Hippocampal formation (tissue), 2 donors: Measurements from ENCODE around the gene VAT1L.
"Not testable (repeated sequence)": the region's sequence is repeated elsewhere in the genome, so short reads cannot be mapped to it uniquely, and the experiment has no call there.

Source experiments
- DNase-seq, 2 donors: peaks; one replicate each; lab custom pipeline; 2025; lab: John Stamatoyannopoulos, UW

The VAT1L gene

GRCh38 chr16:77912617-77913016 lies 124.3 kb downstream of the VAT1L start:
- no peak for DNase-seq

GRCh38 chr16:77913738-77914253 lies 125.4 kb downstream of the VAT1L start:
- DNase-seq: no peak

- DNase-seq: no peak
Measured at GRCh38 chr16:77916111-77916510, 127.7 kb downstream of the VAT1L start.

DNA sequence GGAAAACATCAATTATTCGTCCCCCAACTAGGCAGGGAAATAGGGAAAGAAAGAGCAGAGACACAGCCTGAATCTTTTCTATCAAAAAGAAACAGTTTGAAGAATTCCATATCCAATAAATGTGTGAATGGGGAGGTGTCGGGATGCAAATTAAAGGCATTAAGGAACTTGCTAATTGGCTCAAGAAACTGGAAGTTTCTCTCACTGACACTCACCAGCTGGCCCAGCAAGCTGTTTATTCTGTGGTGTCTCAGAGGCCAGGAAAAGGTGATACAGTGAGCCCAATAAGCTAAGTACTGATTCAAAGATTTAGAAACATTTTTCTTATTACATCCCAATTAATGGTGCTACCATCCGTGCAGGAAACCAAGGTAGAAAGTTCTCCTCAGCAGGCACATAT lies 129.6 kb downstream of the VAT1L start:
- no peak for DNase-seq

- DNase-seq: no peak
Measured at GRCh38 chr16:77918809-77919707, 130.7 kb downstream of the VAT1L start.

DNA sequence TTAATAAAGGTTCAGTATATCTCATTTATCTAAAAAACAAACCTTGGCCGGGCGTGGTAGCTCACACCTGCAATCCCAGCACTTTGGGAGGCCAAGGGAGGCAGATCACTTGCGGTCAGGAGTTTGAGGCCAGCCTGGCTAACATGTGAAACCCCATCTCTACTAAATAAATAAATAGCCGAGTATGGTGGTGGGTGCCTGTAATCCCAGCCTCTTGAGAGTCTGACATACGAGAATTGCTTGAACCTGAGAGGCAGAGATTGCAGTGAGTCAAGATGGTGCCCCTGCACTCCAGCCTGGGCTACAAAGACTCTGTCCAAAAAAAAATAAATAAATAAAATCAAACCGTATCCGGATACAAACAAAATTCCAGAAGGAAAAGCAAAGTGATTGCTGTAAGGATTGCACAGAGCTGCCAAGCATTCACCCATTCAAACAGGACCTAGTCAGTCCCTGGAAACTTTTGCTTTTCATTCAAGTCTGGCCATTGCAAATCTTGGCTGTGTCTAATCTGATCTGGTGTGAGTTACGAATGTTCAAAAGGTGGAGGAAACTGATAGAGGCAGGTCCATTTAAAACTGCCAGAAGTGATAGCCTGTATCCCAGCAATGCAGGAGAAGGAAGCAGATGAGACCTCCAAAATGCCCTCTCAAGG lies 131.5 kb downstream of the VAT1L start:
- no peak for DNase-seq

DNA sequence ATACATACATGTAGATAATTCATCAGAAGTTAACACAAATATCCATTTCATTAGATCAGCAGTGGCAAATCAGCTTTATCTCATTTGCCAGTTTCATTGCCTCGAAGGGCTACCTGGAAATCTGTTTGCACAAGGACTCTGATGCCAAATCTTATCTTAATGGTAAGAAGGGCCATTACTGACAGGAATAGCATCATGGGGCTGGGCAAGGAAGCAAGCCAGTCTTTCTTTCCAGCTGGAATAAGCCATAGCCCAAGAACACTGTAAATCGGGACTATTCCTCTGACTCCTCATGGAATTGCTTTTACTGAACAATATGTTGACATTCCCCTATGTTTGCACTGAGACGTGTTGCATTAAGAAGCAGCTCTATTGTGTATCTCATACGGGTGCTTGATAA lies 132.6 kb downstream of the VAT1L start:
- DNase-seq: no peak

DNA sequence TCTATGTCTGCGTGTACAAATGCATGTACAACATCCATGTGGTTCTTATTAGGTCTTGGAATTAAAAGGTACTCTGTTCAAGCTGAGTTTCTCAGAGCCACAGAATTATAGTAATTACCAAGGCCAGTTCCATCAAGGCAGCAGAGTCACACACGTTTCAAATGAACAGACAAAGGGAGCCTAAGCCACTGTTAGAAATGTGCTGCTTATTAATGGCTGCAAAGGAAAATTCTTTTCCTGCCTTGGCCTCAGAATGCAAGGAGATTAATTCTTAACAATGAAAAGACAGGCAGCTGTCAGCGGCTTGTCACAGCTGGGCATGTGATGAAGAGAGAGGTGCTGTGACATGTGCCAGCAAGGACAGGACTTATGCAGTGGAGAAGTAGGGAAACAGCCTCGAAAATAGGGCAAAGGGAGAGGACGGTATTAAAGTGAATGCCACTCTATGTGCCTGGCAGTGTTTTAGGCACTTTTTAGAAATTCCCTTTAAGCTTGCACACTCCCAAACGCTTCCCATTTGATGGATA lies 133.9 kb downstream of the VAT1L start:
- DNase-seq: no peak

DNA sequence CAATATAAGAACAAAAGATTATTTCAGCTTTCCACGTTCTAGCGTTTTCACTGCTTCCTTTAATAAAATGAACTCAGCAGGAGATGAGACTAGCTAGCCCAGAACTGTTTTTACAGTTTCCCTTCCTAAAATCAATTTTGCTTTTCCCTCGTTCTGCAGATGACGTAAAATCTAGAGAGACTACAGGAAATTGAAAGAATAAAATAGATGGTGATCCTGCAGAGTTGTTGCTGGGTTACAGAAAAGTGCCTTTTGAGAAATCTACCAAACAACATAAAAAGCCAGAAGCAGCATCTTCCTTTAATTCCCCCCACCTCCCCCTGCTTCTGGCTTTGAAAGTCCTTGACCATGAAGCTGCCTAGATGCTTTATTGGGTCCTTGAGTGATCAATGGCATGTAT lies 137.2 kb downstream of the VAT1L start:
- DNase-seq: no peak

- no peak for DNase-seq
Measured at GRCh38 chr16:77928096-77928495, 139.7 kb downstream of the VAT1L start.

DNA sequence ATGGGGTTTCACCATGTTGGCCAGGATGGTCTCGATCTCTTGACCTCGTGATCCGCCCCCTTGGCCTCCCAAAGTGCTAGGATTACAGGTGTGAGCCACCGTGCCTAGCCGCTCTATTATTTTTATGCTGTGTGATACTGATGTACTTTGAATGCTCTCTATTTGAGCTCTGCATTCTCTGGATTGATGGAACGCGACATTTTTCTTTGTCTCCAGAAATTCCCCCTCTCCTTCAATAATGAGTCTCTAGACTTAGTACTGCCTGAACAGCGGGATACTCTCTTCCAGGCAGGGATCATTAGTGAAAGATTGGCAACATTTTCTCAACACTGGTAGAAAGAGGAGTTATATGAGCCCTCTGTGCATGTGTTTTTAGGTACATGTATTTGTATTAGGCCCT lies 140.6 kb downstream of the VAT1L start:
- no peak for DNase-seq

DNA sequence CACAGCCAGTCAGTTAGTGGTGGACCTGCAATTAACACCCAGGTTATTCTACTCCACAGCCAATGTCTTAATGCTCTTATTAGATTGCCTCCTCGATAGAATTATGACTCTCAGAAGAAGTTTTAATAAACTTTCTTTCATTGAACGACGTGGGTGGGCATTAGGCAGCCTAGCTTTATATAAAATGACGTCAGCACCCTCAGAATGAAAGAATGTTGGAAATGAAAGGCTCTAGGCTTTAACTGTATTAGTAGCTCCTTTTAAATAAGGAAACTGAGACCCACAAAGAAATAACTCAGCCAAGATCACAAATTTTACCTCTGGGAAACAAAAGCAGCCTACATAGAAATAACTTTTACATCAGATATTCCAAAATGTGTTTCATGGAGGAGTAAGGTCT lies 142.7 kb downstream of the VAT1L start:
- DNase-seq: no peak

DNA sequence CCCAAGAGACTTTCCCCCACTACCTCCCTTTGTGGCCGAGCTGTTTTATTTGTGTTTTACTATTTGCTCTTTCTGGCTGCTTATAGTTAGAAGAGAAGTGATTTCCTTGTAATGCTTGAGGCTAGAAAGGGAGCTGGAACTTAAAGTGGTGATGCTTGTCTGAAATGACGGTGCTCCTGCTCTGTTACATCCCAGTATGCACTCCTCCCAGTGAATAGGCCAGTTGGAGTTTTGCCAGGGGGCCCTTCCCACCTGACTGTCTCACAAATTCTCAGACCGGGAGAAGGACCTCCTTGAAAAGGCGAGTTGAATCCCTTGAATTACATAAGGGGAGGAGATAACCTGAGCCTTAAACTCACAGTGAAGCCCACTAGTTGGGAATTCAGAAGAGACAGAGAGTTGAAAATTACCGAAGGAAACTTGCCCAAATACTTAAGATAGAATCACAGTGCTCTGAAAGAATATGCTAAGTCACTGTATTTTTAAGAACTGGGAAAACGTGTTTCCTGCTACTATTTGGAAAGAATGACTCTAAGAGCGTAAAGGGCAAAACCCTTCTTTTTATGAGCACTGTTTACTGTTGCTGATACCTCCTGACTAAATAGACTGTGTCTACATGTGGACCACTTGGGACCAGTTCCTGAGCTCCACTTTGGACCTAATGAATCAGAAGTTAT lies 149.2 kb downstream of the VAT1L start:
- no peak for DNase-seq

GRCh38 chr16:77938913-77939312 lies 150.5 kb downstream of the VAT1L start:
- DNase-seq: no peak

DNA sequence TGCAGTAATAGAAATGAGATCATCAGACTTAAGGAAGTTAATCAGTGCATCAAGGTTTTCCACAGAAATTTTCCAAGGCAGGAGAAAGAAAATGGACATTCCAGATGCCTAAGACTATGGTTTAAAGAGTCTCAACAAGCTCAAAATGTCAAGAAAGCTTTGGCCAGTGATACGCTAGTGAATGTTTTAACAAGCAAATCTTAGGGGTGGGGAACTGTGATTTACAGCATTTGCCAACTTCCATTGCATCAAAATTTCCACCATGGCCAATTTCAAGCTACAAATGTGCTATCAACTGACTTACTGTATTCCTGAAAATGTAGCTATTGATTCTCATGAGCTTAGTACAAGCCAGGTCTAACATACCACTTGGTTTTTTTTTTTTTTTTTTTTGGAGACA lies 151.6 kb downstream of the VAT1L start:
- DNase-seq: no peak

DNA sequence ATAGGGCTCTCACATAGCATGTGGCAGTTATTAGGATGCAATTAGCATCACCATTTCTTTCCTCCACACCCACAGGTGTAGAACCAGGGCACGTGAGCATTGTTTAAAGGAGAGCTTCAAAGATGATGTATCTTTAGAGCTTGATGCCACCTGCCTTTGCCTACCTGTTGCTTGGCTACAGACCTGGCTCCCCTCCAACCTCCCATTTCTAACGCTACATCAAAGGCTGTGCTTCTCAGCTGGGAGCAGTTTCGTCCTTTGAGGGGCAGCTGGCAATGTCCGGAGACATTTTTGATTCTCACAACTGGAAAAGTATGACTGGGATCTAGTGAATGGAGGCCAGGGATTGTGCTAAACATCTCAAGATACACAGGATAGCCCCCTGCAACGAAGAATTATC lies 155.4 kb downstream of the VAT1L start:
- DNase-seq: no peak

- no peak for DNase-seq
Measured at GRCh38 chr16:77944631-77945030, 156.3 kb downstream of the VAT1L start.

DNA sequence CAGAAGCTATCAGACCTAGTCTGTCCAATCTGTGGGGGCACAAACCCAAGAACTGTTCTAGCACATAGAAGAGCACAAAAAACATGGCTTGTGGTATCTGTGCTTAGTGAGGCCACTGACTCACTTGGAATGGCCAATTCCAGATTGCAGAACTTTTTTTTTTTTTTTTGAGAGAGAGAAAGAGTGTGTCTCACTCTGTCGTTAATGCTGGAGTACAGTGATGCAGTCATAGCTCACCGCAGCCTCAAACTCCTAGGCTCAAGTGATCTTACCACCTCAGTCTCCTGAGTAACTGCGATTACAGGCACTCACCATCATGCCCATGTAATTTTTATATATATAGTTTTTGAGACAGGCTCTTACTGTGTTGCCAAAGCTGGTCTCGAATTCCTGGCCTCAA lies 156.8 kb downstream of the VAT1L start:
- no peak for DNase-seq

- no peak for DNase-seq
Measured at GRCh38 chr16:77946823-77947222, 158.5 kb downstream of the VAT1L start.

- not testable (repeated sequence) for DNase-seq
Measured at GRCh38 chr16:77947590-77947989, 159.2 kb downstream of the VAT1L start.

GRCh38 chr16:77948835-77949234 lies 160.5 kb downstream of the VAT1L start:
- DNase-seq: no peak

- no peak for DNase-seq
Measured at GRCh38 chr16:77949445-77949844, 161.1 kb downstream of the VAT1L start.
